ENCODE measurements around the gene IL16. TPM values are rescaled to one million over a fixed set of nuclear protein-coding genes. Genes with fewer than 3 reads are reported as not detected.

Gene IL16
- polyA plus RNA-seq, 1 donor (not counting 4 experiments of a cell fraction or from before 2014, with no cell fraction given) = not detected

DNA sequence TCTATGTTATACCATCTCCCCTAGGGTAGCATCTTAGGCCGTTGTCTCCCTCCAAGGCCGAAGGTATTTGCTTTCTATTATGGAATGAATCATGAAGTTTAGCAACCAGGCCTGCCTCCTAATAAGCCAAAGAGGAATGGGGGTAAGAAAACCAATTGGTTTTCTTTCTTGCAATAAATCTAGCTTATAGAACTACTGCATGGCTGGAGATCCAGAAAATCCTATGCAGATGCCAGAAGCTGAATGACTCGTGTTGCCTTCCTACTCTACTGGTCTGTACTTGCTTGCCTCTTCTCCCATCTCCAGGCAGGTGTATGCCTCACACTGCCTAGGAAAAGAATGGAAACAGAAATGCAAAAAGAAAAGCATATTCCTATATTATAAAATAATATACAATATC lies 31.1 kb upstream of the IL16 start:
- FAIRE-seq = no peak
- Histone ChIP-seq H3K4me2 (ENCODE audit: control insufficient read depth, extremely low read depth, insufficient read depth, low read depth, low read length) (no peak overlapping the region), H3K4me1 (ENCODE audit: control insufficient read depth, extremely low read depth, insufficient read depth, low read length) (peaks cover 3% of the 10 kb centered on the region)

DNA sequence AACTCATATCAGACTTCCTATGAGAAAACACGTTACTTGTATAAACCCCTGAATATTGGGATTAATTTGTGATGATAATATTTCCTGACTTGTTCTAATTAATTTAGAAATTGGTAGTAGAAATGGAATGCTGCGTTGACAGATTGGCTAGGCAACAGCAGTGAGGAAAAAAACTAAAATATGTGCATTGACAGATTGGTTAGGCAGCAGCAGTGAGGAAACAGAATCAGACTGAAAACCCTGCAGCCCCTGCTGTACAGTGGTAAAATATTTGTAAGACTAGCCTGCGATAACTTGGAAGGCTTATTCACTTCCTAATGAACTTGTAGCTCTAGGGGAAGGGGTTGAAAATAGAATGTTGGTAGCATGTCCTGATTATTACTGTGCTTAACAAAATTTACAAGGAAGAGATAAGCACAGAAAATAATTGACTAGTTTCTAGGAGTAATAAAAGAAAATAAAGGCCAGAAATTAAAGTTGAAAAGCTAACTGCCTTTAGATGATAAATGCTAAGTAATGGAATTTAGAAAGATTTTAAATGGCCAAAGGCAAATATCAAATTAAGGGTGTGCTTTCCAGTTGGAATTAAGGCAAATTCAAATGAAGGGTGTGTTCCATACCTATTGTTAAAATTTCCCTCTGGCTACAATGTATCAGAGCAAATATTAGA lies 29.9 kb upstream of the IL16 start:
- Histone ChIP-seq H3K4me1 (ENCODE audit: control insufficient read depth, extremely low read depth, insufficient read depth, low read length) (no peaks in the 10 kb centered on the region), H3K4me2 (ENCODE audit: control insufficient read depth, extremely low read depth, insufficient read depth, low read depth, low read length) (no peak overlapping the region), H3K27me3 (ENCODE audit: control insufficient read depth, extremely low read depth, insufficient read depth, low read length) (no peaks in the 10 kb centered on the region), H3K9ac (ENCODE audit: control insufficient read depth, extremely low read depth, insufficient read depth, low read length) (no peak overlapping the region), H3K36me3 (ENCODE audit: control insufficient read depth in 2 of 2, extremely low read depth in 1 of 2, insufficient read depth in 2 of 2, low read length in 2 of 2) (no peaks in the 10 kb centered on the region), H3K79me2 (ENCODE audit: control insufficient read depth, insufficient read depth, low read length) (no peaks in the 10 kb centered on the region), H3K27ac (ENCODE audit: control insufficient read depth, insufficient read depth, low read length) (no peak overlapping the region), H4K20me1 (ENCODE audit: control insufficient read depth, extremely low read depth, insufficient read depth, low read length) (no peaks in the 10 kb centered on the region), H2AFZ (ENCODE audit: control insufficient read depth, low read length) (no peak overlapping the region), H3K9me3 (ENCODE audit: control insufficient read depth, low read depth, low read length) (no peaks in the 10 kb centered on the region), H3K9me1 (ENCODE audit: control insufficient read depth, extremely low read depth, insufficient read depth, low read length) (no peaks in the 10 kb centered on the region), H3K4me3 (ENCODE audit: control insufficient read depth in 2 of 3, extremely low read depth in 1 of 3, insufficient read depth in 2 of 3, low read depth in 1 of 3, low read length in 3 of 3) (no peak overlapping the region)
- TF ChIP-seq, protein P1, sequence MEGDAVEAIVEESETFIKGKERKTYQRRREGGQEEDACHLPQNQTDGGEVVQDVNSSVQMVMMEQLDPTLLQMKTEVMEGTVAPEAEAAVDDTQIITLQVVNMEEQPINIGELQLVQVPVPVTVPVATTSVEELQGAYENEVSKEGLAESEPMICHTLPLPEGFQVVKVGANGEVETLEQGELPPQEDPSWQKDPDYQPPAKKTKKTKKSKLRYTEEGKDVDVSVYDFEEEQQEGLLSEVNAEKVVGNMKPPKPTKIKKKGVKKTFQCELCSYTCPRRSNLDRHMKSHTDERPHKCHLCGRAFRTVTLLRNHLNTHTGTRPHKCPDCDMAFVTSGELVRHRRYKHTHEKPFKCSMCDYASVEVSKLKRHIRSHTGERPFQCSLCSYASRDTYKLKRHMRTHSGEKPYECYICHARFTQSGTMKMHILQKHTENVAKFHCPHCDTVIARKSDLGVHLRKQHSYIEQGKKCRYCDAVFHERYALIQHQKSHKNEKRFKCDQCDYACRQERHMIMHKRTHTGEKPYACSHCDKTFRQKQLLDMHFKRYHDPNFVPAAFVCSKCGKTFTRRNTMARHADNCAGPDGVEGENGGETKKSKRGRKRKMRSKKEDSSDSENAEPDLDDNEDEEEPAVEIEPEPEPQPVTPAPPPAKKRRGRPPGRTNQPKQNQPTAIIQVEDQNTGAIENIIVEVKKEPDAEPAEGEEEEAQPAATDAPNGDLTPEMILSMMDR (optimal IDR thresholded peaks at IDR 0.05 in 1 of 3, IDR thresholded peaks at IDR 0.05 in 1 of 3, conservative IDR thresholded peaks at IDR 0.05 in 1 of 3; ENCODE audit: extremely low read depth in 1 of 3, insufficient read depth in 2 of 3, low read length in 3 of 3) = no peak
- no peak for TF ChIP-seq EZH2 (IDR thresholded peaks at IDR 0.05; ENCODE audit: low read length)
- no peak for FAIRE-seq
- DNase-seq (ENCODE audit: low read depth, low spot score) = no peak
- dilution Hi-C loops (cut with MboI; ENCODE audit: extremely low pct_ligation_motif_present, low sequenced_read_pairs) = no loop called here

More for the DNA sequence above, 31.1 kb upstream of the IL16 start:
- no peaks in the 10 kb centered on the region for H3K27me3 ChIP-seq (ENCODE audit: control insufficient read depth, extremely low read depth, insufficient read depth, low read length)
- no peaks in the 10 kb centered on the region for H4K20me1 ChIP-seq (ENCODE audit: control insufficient read depth, extremely low read depth, insufficient read depth, low read length)
- TF ChIP-seq EZH2 (IDR thresholded peaks at IDR 0.05; ENCODE audit: low read length) = no peak
- TF ChIP-seq, protein P1 (optimal IDR thresholded peaks at IDR 0.05 in 1 of 3, IDR thresholded peaks at IDR 0.05 in 1 of 3, conservative IDR thresholded peaks at IDR 0.05 in 1 of 3; ENCODE audit: extremely low read depth in 1 of 3, insufficient read depth in 2 of 3, low read length in 3 of 3) = no peak
- no peaks in the 10 kb centered on the region for H3K9me3 ChIP-seq (ENCODE audit: control insufficient read depth, low read depth, low read length)
- no peak overlapping the region for H3K4me3 ChIP-seq (ENCODE audit: control insufficient read depth in 2 of 3, extremely low read depth in 1 of 3, insufficient read depth in 2 of 3, low read depth in 1 of 3, low read length in 3 of 3)
- H3K9ac ChIP-seq (ENCODE audit: control insufficient read depth, extremely low read depth, insufficient read depth, low read length) = no peak overlapping the region
- no peaks in the 10 kb centered on the region for H3K79me2 ChIP-seq (ENCODE audit: control insufficient read depth, insufficient read depth, low read length)
- no peaks in the 10 kb centered on the region for H3K9me1 ChIP-seq (ENCODE audit: control insufficient read depth, extremely low read depth, insufficient read depth, low read length)
- H3K36me3 ChIP-seq (ENCODE audit: control insufficient read depth in 2 of 2, extremely low read depth in 1 of 2, insufficient read depth in 2 of 2, low read length in 2 of 2) = no peaks in the 10 kb centered on the region
- H3K27ac ChIP-seq (ENCODE audit: control insufficient read depth, insufficient read depth, low read length) = no peak overlapping the region
- dilution Hi-C loops (cut with MboI; ENCODE audit: extremely low pct_ligation_motif_present, low sequenced_read_pairs) = no loop called here
- no peak overlapping the region for H2AFZ ChIP-seq (ENCODE audit: control insufficient read depth, low read length)
- DNase-seq (ENCODE audit: low read depth, low spot score) = no peak

Data from keratinocyte (primary cell).